Measurements from ENCODE around the gene SP5. TPM values are rescaled to one million over a fixed set of nuclear protein-coding genes. Genes with fewer than 3 reads are reported as not detected.

The SP5 gene
- total and polyA plus RNA-seq, 12 donors, result 0.12 to 0.97 (median 0.37) TPM; not detected in 3

- Histone ChIP-seq H3K27me3 (peaks cover 35 to 100% (median 89%) of the 10 kb centered on the region in 7 donors), H3K4me3 (peak overlapping the region in 1 of 10 donors; percentile 10), H3K4me1 (peaks cover 8 to 45% (median 29%) of the 10 kb centered on the region in 9 donors), H3K27ac (no peak overlapping the region), H3K36me3 (no peaks in the 10 kb centered on the region), H3K9me3 (no peaks in the 10 kb centered on the region)
- ATAC-seq (no peak), DNase-seq (no peak)
- intact Hi-C loops (cut with DNase I), result loop anchor here in 6 of 10 donors (10.0 kb wide), 5 partner anchors 103 to 307 kb away; partner anchors contain the start of gene GAD1 (in 1 of the 6)
- 2 to 5% methylated on average over 51 of the region's 51 CpGs for WGBS, 2 donors
- TF ChIP-seq, protein P1, sequence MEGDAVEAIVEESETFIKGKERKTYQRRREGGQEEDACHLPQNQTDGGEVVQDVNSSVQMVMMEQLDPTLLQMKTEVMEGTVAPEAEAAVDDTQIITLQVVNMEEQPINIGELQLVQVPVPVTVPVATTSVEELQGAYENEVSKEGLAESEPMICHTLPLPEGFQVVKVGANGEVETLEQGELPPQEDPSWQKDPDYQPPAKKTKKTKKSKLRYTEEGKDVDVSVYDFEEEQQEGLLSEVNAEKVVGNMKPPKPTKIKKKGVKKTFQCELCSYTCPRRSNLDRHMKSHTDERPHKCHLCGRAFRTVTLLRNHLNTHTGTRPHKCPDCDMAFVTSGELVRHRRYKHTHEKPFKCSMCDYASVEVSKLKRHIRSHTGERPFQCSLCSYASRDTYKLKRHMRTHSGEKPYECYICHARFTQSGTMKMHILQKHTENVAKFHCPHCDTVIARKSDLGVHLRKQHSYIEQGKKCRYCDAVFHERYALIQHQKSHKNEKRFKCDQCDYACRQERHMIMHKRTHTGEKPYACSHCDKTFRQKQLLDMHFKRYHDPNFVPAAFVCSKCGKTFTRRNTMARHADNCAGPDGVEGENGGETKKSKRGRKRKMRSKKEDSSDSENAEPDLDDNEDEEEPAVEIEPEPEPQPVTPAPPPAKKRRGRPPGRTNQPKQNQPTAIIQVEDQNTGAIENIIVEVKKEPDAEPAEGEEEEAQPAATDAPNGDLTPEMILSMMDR (IDR thresholded peaks at IDR 0.05), result no peak
Observed at GRCh38 chr2:170711774-170712652, 3.1 kb upstream of the SP5 start.

DNA sequence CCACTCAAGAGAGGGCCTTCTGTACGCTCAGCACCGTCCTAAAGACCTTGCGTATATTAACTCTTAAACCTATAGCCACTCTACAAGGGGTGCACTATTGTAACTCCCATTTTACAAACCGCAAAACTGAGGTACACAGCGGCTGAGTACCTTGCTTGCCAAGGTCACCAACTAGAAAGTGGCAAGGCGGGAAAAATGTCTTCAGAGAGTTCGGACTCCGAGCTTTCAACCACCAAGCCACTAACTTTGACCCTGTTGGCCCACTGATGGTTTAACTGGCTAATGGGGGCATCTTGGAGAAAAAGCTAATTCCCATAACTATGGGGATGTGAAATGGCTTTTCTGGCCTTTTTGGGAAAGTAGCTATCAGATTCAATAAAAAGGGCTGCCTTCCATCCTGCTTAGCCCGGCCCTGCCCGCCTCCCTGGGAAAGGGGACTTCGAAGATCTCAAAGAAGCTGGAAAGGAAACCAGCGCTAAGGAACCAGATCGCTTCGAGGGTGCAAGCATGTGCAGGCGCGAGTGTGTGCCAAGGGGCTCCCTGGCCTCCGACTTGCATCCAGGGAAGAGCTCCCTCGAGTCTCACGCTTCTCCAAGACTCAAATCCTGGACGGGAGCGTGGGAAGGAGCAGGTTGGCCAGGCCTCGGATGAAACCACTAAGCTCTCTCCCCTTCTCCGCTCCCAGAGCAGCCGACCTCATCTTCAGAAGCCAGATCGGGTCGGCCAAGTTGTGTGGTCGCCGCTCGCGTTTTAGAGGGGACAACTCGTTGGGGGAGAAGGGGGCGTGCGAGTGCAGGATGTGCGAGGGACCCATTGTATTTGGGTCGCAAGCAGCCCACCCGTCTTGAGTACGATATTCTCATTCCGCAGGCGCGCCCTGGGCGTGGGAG lies 2.2 kb upstream of the SP5 start:
- TF ChIP-seq, protein P1 (IDR thresholded peaks at IDR 0.05), result no peak
- intact Hi-C loops (cut with DNase I), result loop anchor here in 6 of 10 donors (10.0 kb wide), 5 partner anchors 102 to 308 kb away; partner anchors contain the start of gene GAD1 (in 1 of the 6)
- H3K4me1 ChIP-seq, result peaks cover 12 to 50% (median 36%) of the 10 kb centered on the region in 9 donors
- H3K4me3 ChIP-seq, result peak overlapping the region in 3 of 10 donors; percentile 58 to 63 (median 63)
- WGBS, 2 donors, result 7 to 18% methylated on average over 41 of the region's 41 CpGs
- H3K9me3 ChIP-seq, result no peaks in the 10 kb centered on the region
- ATAC-seq (no peak), DNase-seq (no peak)
- H3K36me3 ChIP-seq, result no peaks in the 10 kb centered on the region
- peaks cover 41 to 100% (median 95%) of the 10 kb centered on the region in 7 donors for H3K27me3 ChIP-seq
- no peak overlapping the region for H3K27ac ChIP-seq

DNA sequence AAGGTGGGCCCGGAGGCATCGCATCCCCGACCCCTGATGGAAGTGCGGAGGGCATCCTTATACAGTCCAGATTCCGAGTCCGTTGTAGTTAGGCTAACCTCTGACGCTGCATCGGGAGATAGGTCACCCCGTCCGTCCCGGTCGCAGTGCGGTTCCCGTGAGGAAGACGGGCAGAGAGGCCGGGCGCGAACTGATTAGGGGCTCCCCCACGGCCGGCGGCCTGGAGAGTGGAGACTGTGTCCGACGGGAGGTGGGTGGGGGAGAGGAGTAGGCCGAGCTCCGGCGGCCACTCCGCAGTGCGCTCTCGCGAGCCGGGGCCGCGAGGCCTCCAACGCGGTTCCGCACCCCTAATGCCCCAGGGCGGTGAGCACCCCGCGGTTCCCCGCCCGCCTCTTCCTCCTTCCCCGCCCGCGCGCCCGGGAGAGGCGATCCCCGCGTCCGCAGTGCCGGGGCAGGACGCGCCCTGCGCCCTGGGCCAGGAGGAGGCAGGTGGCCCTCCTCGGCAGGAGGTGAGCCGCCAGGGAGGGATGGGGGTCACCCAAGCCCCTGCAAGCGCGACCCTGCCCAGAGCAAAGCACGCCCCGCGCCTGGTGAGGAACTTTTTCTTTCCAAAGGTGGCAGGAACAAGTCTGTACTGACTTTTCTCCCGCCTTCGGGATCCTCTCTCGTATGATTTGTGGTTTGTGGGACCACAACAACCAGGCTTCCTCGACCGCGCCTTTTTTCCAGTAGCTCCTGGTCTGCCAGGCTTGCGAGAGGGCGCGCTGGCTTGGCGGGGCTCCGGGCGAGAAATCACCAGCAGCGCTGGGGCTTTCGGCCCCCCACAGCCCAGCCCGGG lies 1.4 kb upstream of the SP5 start:
- peaks cover 12 to 50% (median 36%) of the 10 kb centered on the region in 9 donors for H3K4me1 ChIP-seq
- no peaks in the 10 kb centered on the region for H3K9me3 ChIP-seq
- TF ChIP-seq, protein P1 (IDR thresholded peaks at IDR 0.05), result no peak
- DNase-seq (peak in 1 of 2 donors; percentile 15), ATAC-seq (peak in 4 of 8 donors; percentile 3 to 32 (median 8))
- peaks cover 41 to 100% (median 98%) of the 10 kb centered on the region in 7 donors for H3K27me3 ChIP-seq
- 1 to 2% methylated on average over 49 to 74 of the region's 76 CpGs for WGBS, 2 donors
- peak overlapping the region in 2 of 10 donors; percentile 33 to 45 for H3K27ac ChIP-seq
- peak overlapping the region; percentile 27 to 63 (median 56) for H3K4me3 ChIP-seq
- H3K36me3 ChIP-seq, result no peaks in the 10 kb centered on the region
- intact Hi-C loops (cut with DNase I), result loop anchor here in 6 of 10 donors (10.0 kb wide), 5 partner anchors 101 to 309 kb away; partner anchors contain the start of gene GAD1 (in 1 of the 6)
